Liver (tissue), 3 donors: ENCODE data around the gene IKBKE.

Experiments used
- FOXA1 ChIP-seq: IDR thresholded peaks from 2 replicates; pipeline ENCODE4 v1.6.1; 2016; ENCODE audit warnings: antibody characterized with exemption
- GABPA ChIP-seq, 2 donors: IDR thresholded peaks in 1 of 2; conservative IDR thresholded peaks in 1 of 2; 2 replicates each; pipeline ENCODE4 v1.6.1; 2016; ENCODE audit warnings: antibody characterized with exemption in 2 of 2, mild to moderate bottlenecking in 1 of 2, moderate library complexity in 1 of 2
- HNF4A ChIP-seq, 2 donors: conservative IDR thresholded peaks; 2 replicates each; pipeline ENCODE4 v1.6.1; 2016; ENCODE audit warnings: antibody characterized with exemption in 2 of 2, mild to moderate bottlenecking in 2 of 2
- JUND ChIP-seq, 2 donors: IDR thresholded peaks; 2 replicates each; pipeline ENCODE4 v1.6.1; 2016; ENCODE audit warnings: antibody characterized with exemption in 2 of 2
- NR2F2 ChIP-seq: IDR thresholded peaks from 2 replicates; pipeline ENCODE4 v1.6.1; 2016; ENCODE audit warnings: antibody characterized with exemption
- RAD21 ChIP-seq, 2 donors: IDR thresholded peaks; 2 replicates each; pipeline ENCODE4 v1.6.1; 2016; ENCODE audit warnings: antibody characterized with exemption in 2 of 2, mild to moderate bottlenecking in 2 of 2
- RXRA ChIP-seq, 2 donors: IDR thresholded peaks; 2 replicates each; pipeline ENCODE4 v1.6.1; 2017 to 2018; ENCODE audit warnings: antibody characterized with exemption in 2 of 2, mild to moderate bottlenecking in 1 of 2
- SP1 ChIP-seq: IDR thresholded peaks from 2 replicates; pipeline ENCODE4 v1.6.1; 2018; ENCODE audit warnings: antibody characterized with exemption, mild to moderate bottlenecking
- TAF1 ChIP-seq: conservative IDR thresholded peaks from 2 replicates; pipeline ENCODE4 v1.6.1; 2016; ENCODE audit warnings: antibody characterized with exemption, mild to moderate bottlenecking
- YY1 ChIP-seq: IDR thresholded peaks from 2 replicates; pipeline ENCODE4 v1.6.1; 2016; ENCODE audit warnings: antibody characterized with exemption, mild to moderate bottlenecking
- TF ChIP-seq, protein P1 (sequence below): fragments of 150-350 bp; IDR thresholded peaks from 2 replicates; pipeline ENCODE4 v1.5.1; 2017; ENCODE audit warnings: improper control_type of control experiment, low read depth, low read length; ENCODE audit not compliant: missing input control
- TF ChIP-seq, protein P2 (sequence below): IDR thresholded peaks from 2 replicates; pipeline ENCODE4 v1.6.1; 2016; ENCODE audit warnings: antibody characterized with exemption, mild to moderate bottlenecking
- donor health status: healthy.
- donor health status: healthy.

DNA sequence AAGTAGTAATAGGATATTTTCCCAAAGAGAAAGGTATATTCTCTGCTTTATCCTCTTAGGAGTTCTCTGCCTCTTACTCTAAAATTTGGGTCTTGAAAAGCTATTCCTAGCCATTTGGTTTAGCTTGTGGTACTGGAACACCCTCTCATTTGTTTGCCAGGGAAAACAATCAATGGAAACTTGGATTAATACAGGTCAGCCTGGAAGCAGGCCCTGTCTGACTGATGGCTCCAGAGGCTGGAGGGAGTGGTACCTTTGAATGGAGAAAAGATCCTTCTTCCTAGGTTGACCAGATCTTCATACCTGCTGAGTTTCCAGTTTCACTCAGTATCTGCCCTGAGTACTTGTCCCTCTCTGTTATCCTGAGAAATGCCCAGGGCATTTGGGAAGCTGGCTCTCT lies 31.7 kb upstream of the IKBKE start:
- TF ChIP-seq, protein P1, sequence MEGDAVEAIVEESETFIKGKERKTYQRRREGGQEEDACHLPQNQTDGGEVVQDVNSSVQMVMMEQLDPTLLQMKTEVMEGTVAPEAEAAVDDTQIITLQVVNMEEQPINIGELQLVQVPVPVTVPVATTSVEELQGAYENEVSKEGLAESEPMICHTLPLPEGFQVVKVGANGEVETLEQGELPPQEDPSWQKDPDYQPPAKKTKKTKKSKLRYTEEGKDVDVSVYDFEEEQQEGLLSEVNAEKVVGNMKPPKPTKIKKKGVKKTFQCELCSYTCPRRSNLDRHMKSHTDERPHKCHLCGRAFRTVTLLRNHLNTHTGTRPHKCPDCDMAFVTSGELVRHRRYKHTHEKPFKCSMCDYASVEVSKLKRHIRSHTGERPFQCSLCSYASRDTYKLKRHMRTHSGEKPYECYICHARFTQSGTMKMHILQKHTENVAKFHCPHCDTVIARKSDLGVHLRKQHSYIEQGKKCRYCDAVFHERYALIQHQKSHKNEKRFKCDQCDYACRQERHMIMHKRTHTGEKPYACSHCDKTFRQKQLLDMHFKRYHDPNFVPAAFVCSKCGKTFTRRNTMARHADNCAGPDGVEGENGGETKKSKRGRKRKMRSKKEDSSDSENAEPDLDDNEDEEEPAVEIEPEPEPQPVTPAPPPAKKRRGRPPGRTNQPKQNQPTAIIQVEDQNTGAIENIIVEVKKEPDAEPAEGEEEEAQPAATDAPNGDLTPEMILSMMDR, result no peak
- TF ChIP-seq GABPA (IDR thresholded peaks at IDR 0.05 in 1 of 2, conservative IDR thresholded peaks at IDR 0.05 in 1 of 2) (no peak), RXRA (IDR thresholded peaks at IDR 0.05) (no peak), RAD21 (IDR thresholded peaks at IDR 0.05) (peak in 1 of 2 donors; percentile 3), HNF4A (conservative IDR thresholded peaks at IDR 0.05) (no peak), YY1 (no peak), SP1 (no peak), TAF1 (no peak), JUND (IDR thresholded peaks at IDR 0.05) (no peak), FOXA1 (no peak), NR2F2 (no peak)
- TF ChIP-seq, protein P2, sequence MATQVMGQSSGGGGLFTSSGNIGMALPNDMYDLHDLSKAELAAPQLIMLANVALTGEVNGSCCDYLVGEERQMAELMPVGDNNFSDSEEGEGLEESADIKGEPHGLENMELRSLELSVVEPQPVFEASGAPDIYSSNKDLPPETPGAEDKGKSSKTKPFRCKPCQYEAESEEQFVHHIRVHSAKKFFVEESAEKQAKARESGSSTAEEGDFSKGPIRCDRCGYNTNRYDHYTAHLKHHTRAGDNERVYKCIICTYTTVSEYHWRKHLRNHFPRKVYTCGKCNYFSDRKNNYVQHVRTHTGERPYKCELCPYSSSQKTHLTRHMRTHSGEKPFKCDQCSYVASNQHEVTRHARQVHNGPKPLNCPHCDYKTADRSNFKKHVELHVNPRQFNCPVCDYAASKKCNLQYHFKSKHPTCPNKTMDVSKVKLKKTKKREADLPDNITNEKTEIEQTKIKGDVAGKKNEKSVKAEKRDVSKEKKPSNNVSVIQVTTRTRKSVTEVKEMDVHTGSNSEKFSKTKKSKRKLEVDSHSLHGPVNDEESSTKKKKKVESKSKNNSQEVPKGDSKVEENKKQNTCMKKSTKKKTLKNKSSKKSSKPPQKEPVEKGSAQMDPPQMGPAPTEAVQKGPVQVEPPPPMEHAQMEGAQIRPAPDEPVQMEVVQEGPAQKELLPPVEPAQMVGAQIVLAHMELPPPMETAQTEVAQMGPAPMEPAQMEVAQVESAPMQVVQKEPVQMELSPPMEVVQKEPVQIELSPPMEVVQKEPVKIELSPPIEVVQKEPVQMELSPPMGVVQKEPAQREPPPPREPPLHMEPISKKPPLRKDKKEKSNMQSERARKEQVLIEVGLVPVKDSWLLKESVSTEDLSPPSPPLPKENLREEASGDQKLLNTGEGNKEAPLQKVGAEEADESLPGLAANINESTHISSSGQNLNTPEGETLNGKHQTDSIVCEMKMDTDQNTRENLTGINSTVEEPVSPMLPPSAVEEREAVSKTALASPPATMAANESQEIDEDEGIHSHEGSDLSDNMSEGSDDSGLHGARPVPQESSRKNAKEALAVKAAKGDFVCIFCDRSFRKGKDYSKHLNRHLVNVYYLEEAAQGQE, result no peak
